Fibroblast of pulmonary artery (primary cell): ENCODE data around the gene CCDC183.
A peak's percentile ranks its signal among the peaks of the same experiment; 100 is the strongest.

Experiments
- DNase-seq: peaks from one replicate; pipeline ENCODE4 v3.0.0-alpha.2; 2010; ENCODE audit warnings: low read depth
- H3K4me3 ChIP-seq: replicated peaks from 2 replicates; pipeline ENCODE4 v1.5.1; 2011; ENCODE audit warnings: low read depth, mild to moderate bottlenecking, control low read depth, low read length, moderate library complexity
- TF ChIP-seq, protein P1 (sequence below): IDR thresholded peaks from 2 replicates; pipeline ENCODE4 v1.5.1; 2011; ENCODE audit warnings: mild to moderate bottlenecking, control low read depth, low read length, inconsistent platforms; ENCODE audit errors: missing control alignments

The CCDC183 gene

DNA sequence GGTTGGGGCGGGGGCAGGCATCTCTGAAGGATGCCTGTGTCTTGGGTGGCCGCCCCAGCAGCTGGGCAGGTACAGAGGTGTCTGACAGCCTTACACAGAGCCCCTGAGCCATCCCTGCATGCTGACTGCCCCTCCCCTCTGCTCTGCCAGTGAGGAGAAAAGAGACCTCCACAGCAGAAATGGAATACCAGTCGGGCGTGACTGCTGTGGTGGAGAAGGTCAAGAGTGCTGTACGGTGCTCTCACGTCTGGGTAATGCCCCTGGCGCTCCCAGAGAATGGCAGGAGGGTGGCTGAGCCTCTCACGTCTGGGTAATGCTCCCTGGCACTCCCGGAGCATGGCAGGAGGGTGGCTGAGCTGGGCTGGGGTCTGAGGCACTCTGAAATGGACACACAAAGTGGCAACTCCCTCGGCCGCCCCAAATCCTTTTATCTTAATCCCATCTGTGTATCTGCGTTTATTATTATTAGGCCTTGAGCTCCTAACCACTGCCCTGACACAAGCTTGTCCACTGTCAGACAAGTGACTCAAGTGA lies 9.1 kb downstream of the CCDC183 start:
- H3K4me3 ChIP-seq = no peak overlapping the region
- TF ChIP-seq, protein P1, sequence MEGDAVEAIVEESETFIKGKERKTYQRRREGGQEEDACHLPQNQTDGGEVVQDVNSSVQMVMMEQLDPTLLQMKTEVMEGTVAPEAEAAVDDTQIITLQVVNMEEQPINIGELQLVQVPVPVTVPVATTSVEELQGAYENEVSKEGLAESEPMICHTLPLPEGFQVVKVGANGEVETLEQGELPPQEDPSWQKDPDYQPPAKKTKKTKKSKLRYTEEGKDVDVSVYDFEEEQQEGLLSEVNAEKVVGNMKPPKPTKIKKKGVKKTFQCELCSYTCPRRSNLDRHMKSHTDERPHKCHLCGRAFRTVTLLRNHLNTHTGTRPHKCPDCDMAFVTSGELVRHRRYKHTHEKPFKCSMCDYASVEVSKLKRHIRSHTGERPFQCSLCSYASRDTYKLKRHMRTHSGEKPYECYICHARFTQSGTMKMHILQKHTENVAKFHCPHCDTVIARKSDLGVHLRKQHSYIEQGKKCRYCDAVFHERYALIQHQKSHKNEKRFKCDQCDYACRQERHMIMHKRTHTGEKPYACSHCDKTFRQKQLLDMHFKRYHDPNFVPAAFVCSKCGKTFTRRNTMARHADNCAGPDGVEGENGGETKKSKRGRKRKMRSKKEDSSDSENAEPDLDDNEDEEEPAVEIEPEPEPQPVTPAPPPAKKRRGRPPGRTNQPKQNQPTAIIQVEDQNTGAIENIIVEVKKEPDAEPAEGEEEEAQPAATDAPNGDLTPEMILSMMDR = no peak
- no peak for DNase-seq

DNA sequence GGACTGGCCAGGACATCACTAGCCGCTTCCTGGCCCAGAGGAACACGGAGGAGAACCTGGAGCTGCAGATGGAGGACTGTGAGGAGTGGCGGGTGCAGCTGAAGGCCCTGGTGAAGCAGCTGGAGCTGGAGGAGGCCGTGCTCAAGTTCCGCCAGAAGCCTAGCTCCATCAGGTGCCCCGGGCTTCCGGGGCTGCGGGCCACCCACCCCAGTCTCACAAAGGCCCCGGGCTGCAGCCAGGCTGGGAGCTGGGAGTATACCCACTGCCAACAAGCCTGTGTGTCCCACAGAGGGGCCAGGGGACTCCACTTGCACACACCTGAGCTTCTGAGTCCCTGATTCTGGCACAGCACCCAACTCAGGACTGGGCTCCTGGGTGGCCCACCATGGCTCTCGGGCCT lies 9.9 kb downstream of the CCDC183 start:
- TF ChIP-seq, protein P1 = no peak
- no peak overlapping the region for H3K4me3 ChIP-seq
- no peak for DNase-seq

DNA sequence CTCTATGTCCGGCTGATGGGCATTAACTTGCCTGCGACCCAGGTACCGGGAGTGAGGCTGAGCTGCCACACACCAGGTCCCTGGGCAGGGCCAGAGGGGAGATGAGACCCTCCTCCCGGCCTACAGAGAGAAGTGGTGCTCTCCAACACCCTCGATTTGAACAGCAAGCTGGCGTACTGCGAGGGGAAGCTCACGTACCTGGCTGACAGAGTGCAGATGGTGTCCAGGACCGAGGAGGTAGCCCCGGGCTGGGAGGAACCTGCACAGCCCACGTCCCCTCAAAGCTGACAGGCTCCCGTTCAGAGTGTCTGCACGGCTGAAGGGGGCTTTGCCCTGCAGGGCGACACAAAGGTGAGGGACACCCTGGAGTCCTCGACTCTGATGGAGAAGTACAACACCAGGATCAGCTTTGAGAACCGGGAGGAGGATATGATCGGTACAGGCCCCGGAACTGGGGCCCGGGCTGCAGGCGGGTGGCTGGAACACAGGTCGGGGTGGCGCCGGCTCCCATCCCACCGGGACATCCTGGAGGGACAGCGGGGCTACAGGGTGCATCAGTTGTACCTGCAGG lies 10.6 kb downstream of the CCDC183 start:
- TF ChIP-seq, protein P1 = no peak
- no peak for DNase-seq
- H3K4me3 ChIP-seq = peak overlapping the region; percentile 77

DNA sequence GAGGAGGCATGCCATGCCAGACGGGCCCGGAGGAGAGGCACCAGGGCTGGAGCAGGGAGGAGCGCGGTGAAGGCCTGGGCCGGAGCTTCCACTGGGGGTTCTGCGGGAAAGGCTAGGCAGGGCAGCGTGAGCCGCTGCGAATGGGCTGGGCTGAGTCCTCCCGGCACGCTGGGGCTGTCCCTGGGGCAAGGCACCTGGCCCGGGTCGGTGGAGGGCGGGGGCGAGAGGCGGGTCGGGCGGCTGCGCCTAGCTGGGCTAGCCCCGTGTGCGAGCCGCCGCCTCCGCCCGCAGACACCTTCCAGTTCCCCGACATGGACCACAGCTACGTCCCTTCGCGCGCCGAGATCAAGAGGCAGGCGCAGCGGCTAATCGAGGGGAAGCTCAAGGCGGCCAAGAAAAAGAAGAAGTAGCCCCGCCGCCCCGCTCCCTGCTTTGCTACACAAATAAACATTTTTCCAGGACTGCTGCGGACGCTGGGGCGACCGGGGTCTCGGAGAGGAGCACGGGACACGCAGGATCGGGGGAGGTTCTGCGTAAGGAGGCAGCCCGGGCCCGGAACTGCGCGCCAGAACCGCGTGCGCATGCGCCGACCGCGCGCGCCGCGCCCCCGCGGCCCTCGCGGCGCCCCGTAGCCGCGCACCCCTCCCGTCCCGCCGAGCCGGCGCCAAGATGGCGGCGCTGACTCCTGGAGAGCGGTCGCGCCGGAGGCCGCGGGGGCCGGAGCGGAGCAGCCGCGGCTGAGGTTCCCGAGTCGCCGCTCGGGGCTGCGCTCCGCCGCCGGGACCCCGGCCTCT lies 11.3 kb downstream of the CCDC183 start, which contains the start of gene RABL6:
TSS of gene RABL6 (plus strand) at position 668 of the 794 bp plus-strand sequence. CDS start 249 bp downstream, outside the sequence.
- peak within 1 kb of the TSS; percentile 77 for H3K4me3 ChIP-seq
- TF ChIP-seq, protein P1 = no peak
- DNase-seq = peak; percentile 67

DNA sequence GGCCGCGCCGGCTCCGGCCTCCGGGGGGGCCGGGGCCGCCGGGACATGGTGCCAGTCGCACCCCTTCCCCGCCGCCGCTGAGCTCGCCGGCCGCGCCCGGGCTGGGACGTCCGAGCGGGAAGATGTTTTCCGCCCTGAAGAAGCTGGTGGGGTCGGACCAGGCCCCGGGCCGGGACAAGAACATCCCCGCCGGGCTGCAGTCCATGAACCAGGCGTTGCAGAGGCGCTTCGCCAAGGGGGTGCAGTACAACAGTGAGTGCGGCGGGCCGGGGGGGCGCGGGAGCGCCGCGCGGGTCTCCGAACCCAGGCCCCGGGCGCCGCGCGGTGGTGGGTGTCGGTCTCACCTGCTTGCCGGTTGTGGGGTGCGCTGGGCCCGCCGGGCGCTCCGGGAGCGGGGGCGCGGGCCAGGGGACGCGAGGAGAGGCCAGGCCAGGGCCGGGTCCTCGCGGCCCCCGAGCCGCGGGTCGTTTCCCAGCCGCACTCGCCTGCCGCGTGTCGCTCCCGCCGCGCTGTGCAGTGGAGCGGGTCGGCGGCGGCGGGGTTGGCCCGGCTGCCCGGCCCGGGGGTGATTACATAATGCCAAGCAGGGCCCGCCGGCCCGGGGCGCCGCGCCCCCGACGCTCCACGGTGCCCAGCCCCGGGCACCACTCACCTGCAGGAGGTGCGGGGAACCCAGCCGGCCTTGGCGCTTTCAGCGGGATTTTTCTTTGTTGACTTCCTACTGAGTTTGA lies 12.1 kb downstream of the CCDC183 start:
- no peak for DNase-seq
- H3K4me3 ChIP-seq = peak overlapping the region; percentile 77
- TF ChIP-seq, protein P1 = no peak

GRCh38 chr9:136808806-136809158 lies 12.6 kb downstream of the CCDC183 start:
- DNase-seq = peak; percentile 55
- TF ChIP-seq, protein P1 = no peak

More at GRCh38 chr9:136808806-136809158, 12.6 kb downstream of the CCDC183 start:
- peak overlapping the region; percentile 77 for H3K4me3 ChIP-seq
